CD14-positive monocyte (primary cell): ENCODE results near the gene BRF1. TPM values are rescaled to one million over a fixed set of nuclear protein-coding genes. Genes with fewer than 3 reads are reported as not detected.
"Not testable (repeated sequence)": the region's sequence is repeated elsewhere in the genome, so short reads cannot be mapped to it uniquely, and the experiment has no call there.

Experiments used
- DNase-seq, 3 donors: peaks; one replicate each; pipeline ENCODE4 v3.0.0-alpha.2; 2011 to 2022
- H2AFZ ChIP-seq: 2 replicates; pipeline ENCODE4 v1.6.0; 2012; ENCODE audit warnings: mild to moderate bottlenecking, low read depth, low read length, inconsistent platforms; ENCODE audit not compliant: insufficient read depth, poor library complexity, severe bottlenecking
- H3K27ac ChIP-seq, 2 donors: 1 replicate in 1 of 2; 2 replicates in 1 of 2; pipeline ENCODE4 v1.5.1; 2012 to 2013; ENCODE audit warnings: low read length in 2 of 2, control low read depth in 1 of 2, inconsistent platforms in 1 of 2, low read depth in 1 of 2, mild to moderate bottlenecking in 1 of 2
- H3K27me3 ChIP-seq, 2 donors: one replicate each; pipeline versions ENCODE4 v1.6.0 to v1.6.1; 2011 to 2013; ENCODE audit warnings: low read length in 2 of 2; ENCODE audit not compliant: control insufficient read depth in 2 of 2, insufficient read depth in 2 of 2
- H3K36me3 ChIP-seq, 2 donors: replicated peaks in 1 of 2; 1 replicate in 1 of 2; 2 replicates in 1 of 2; pipeline versions ENCODE4 v1.5.1 to v1.6.1; 2012 to 2013; ENCODE audit warnings: low read length in 2 of 2, control low read depth in 1 of 2, inconsistent platforms in 1 of 2, mild to moderate bottlenecking in 1 of 2; ENCODE audit not compliant: insufficient read depth in 2 of 2, control insufficient read depth in 1 of 2
- H3K4me1 ChIP-seq, 2 donors: 1 replicate in 1 of 2; 2 replicates in 1 of 2; pipeline versions ENCODE4 v1.5.1 to v1.6.1; 2012 to 2013; ENCODE audit warnings: low read length in 2 of 2, control low read depth in 1 of 2, inconsistent platforms in 1 of 2, mild to moderate bottlenecking in 1 of 2, moderate library complexity in 1 of 2; ENCODE audit not compliant: insufficient read depth in 2 of 2, control insufficient read depth in 1 of 2
- H3K4me2 ChIP-seq: replicated peaks from 2 replicates; pipeline ENCODE3; 2012; ENCODE audit warnings: low read length, moderate library complexity, mild to moderate bottlenecking; ENCODE audit not compliant: poor library complexity, severe bottlenecking; ENCODE audit errors: extremely low read depth
- H3K4me3 ChIP-seq, 3 experiments: fragments of 200-600 bp in 1 of 3; sonication (generic) in 1 of 3; replicated peaks in 1 of 3; 1 replicate in 2 of 3; 2 replicates in 1 of 3; pipeline ENCODE4 v1.5.1; 2011 to 2013; ENCODE audit warnings: low read length in 3 of 3, mild to moderate bottlenecking in 3 of 3, control low read depth in 2 of 3, low read depth in 2 of 3, inconsistent platforms in 1 of 3, moderate library complexity in 1 of 3
- H3K79me2 ChIP-seq: 2 replicates; pipeline ENCODE4 v1.6.0; 2012; ENCODE audit warnings: mild to moderate bottlenecking, control low read depth, inconsistent platforms, low read length, moderate library complexity; ENCODE audit not compliant: insufficient read depth
- H3K9ac ChIP-seq: 2 replicates; pipeline ENCODE4 v1.6.0; 2017; ENCODE audit warnings: low read length, mild to moderate bottlenecking; ENCODE audit not compliant: insufficient read depth, poor library complexity, severe bottlenecking
- H3K9me3 ChIP-seq, 2 donors: replicated peaks in 1 of 2; 1 replicate in 1 of 2; 2 replicates in 1 of 2; pipeline versions ENCODE4 v1.5.1 to v1.6.1; 2012 to 2013; ENCODE audit warnings: low read length in 2 of 2, control low read depth in 1 of 2; ENCODE audit not compliant: control insufficient read depth in 1 of 2, insufficient read depth in 1 of 2
- H4K20me1 ChIP-seq: 2 replicates; pipeline ENCODE4 v1.6.0; 2012; ENCODE audit warnings: mild to moderate bottlenecking, low read length, control low read depth, moderate library complexity; ENCODE audit not compliant: insufficient read depth
- H3K27ac Mint-ChIP-seq, 7 donors: one replicate each; pipeline ENCODE4 v1.8.0; 2020; ENCODE audit warnings: mild to moderate bottlenecking in 7 of 7, mixed read lengths in 7 of 7, moderate library complexity in 6 of 7, inconsistent platforms in 2 of 7
- H3K27me3 Mint-ChIP-seq, 3 donors: one replicate each; pipeline ENCODE4 v1.8.0; 2021 to 2022; ENCODE audit warnings: low read depth in 3 of 3, mild to moderate bottlenecking in 3 of 3, mixed read lengths in 3 of 3, moderate library complexity in 3 of 3, inconsistent platforms in 1 of 3
- H3K36me3 Mint-ChIP-seq, 2 donors: one replicate each; pipeline ENCODE4 v1.8.0; 2020; ENCODE audit warnings: mixed read lengths in 2 of 2, inconsistent platforms in 1 of 2, mild to moderate bottlenecking in 1 of 2
- H3K4me1 Mint-ChIP-seq: one replicate; pipeline ENCODE4 v1.8.0; 2020; ENCODE audit warnings: mild to moderate bottlenecking, mixed read lengths
- H3K4me3 Mint-ChIP-seq, 2 donors: one replicate each; pipeline ENCODE4 v1.8.0; 2020; ENCODE audit warnings: mild to moderate bottlenecking in 2 of 2, mixed read lengths in 2 of 2, moderate library complexity in 1 of 2
- H3K9me3 Mint-ChIP-seq, 7 donors: one replicate each; pipeline ENCODE4 v1.8.0; 2020 to 2022; ENCODE audit warnings: mixed read lengths in 7 of 7, mild to moderate bottlenecking in 6 of 7, moderate library complexity in 6 of 7, inconsistent platforms in 2 of 7
- WGBS: methylation state at CpG from one replicate; pipeline ENCODE4 v1.1.5; 2013; ENCODE audit warnings: missing lambda C conversion rate; ENCODE audit not compliant: insufficient coverage; 5-methylcytosine and 5-hydroxymethylcytosine counted together
- intact Hi-C, 2 donors: fragments of 100-400 bp; cut with micrococcal nuclease; formaldehyde crosslinking; loops; one replicate each; pipeline versions ENCODE4 v1.15.0 to v1.15.1; 2023
- polyA plus RNA-seq, 3 donors: library from polyadenylated mRNA; depleted of rRNA in 1 of 3; unstranded in 2 of 3; stranded (reverse) in 1 of 3; fragments of 300-500 nt in 2 of 3; fragments of >200 nt in 1 of 3; fragmentation: Illumina TruSeq in 2 of 3; gene quantifications; 1 replicate in 2 of 3; 2 replicates in 1 of 3; pipeline ENCODE4 v1.2.3, GENCODE V29; 2012 to 2021
- TF ChIP-seq, protein P1 (sequence below): fragments of 200-600 bp; IDR thresholded peaks from one replicate; pipeline ENCODE4 v1.8.0; 2022; ENCODE audit warnings: antibody characterized with exemption, mild to moderate bottlenecking

BRF1 gene
- polyA plus RNA-seq, 3 donors, result 2.3 to 20.5 (median 2.5) TPM

DNA sequence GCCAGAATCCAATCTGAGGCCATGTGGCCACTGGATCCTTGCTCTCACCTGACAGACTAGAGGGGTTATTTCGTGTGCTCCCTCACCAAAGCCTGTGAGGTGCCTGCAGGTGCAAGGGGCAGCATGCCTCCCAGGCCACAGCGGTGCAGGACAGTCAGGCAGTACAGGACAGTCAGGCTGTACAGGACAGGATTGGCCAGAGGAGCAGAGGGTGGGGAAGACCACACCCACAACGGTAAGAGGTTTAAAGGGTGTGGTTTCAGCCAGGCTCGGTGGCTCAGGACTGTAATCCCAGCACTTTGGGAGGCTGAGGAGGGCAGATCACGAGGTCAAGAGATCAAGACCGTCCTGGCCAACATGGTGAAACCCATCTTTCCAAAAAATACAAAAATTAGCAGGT is 3.1 kb upstream of the BRF1 start:
- no peak overlapping the region for H3K9ac ChIP-seq
- H3K27ac Mint-ChIP-seq, result no peak overlapping the region
- H3K4me1 Mint-ChIP-seq, result peaks cover 38% of the 10 kb centered on the region
- intact Hi-C loops, result no loop called here
- TF ChIP-seq, protein P1, sequence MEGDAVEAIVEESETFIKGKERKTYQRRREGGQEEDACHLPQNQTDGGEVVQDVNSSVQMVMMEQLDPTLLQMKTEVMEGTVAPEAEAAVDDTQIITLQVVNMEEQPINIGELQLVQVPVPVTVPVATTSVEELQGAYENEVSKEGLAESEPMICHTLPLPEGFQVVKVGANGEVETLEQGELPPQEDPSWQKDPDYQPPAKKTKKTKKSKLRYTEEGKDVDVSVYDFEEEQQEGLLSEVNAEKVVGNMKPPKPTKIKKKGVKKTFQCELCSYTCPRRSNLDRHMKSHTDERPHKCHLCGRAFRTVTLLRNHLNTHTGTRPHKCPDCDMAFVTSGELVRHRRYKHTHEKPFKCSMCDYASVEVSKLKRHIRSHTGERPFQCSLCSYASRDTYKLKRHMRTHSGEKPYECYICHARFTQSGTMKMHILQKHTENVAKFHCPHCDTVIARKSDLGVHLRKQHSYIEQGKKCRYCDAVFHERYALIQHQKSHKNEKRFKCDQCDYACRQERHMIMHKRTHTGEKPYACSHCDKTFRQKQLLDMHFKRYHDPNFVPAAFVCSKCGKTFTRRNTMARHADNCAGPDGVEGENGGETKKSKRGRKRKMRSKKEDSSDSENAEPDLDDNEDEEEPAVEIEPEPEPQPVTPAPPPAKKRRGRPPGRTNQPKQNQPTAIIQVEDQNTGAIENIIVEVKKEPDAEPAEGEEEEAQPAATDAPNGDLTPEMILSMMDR, result no peak
- peaks cover 13% of the 10 kb centered on the region for H3K79me2 ChIP-seq
- no peak for DNase-seq
- peaks cover 7 to 10% of the 10 kb centered on the region in 2 donors for H3K36me3 Mint-ChIP-seq
- H3K4me3 Mint-ChIP-seq, result no peak overlapping the region
- no peaks in the 10 kb centered on the region for H3K9me3 ChIP-seq
- H3K4me1 ChIP-seq, result peaks cover 31 to 40% of the 10 kb centered on the region in 2 donors
- no peak overlapping the region for H2AFZ ChIP-seq
- H3K27me3 Mint-ChIP-seq, result peaks cover 0 to 4% (median 2%) of the 10 kb centered on the region in 3 donors
- no peaks in the 10 kb centered on the region for H3K27me3 ChIP-seq
- no peak overlapping the region for H3K4me3 ChIP-seq
- H3K36me3 ChIP-seq, result no peaks in the 10 kb centered on the region
- H4K20me1 ChIP-seq, result peaks cover 18% of the 10 kb centered on the region
- no peak overlapping the region for H3K4me2 ChIP-seq
- WGBS, result 73% methylated on average over 4 of the region's 6 CpGs
- H3K27ac ChIP-seq, result no peak overlapping the region
- peaks cover 0 to 4% (median 0%) of the 10 kb centered on the region in 7 donors for H3K9me3 Mint-ChIP-seq

GRCh38 chr14:105301915-105302249 is 1.1 kb upstream of the BRF1 start:
- not testable (repeated sequence) for H3K27me3 Mint-ChIP-seq, H3K27ac ChIP-seq, H3K36me3 ChIP-seq, DNase-seq, H3K27ac Mint-ChIP-seq, H3K9me3 ChIP-seq, H3K27me3 ChIP-seq, H3K9me3 Mint-ChIP-seq
- Mint-ChIP-seq H3K4me3 (peak overlapping the region; percentile 85 to 95), H3K4me1 (peaks cover 45% of the 10 kb centered on the region), H3K36me3 (peaks cover 9 to 12% of the 10 kb centered on the region in 2 donors)
- peaks cover 28% of the 10 kb centered on the region for H4K20me1 ChIP-seq
- peak overlapping the region; percentile 91 for H2AFZ ChIP-seq
- peak overlapping the region; percentile 94 for H3K4me2 ChIP-seq
- intact Hi-C loops, result loop anchor here in 1 of 2 donors (2.0 kb wide), 1 partner anchor 13 kb away; the partner anchor contains the start of gene PACS2
- peaks cover 33% of the 10 kb centered on the region for H3K79me2 ChIP-seq
- WGBS, result 86% methylated on average over 1 of the region's 11 CpGs
- H3K4me3 ChIP-seq, result peak overlapping the region in 2 of 3 experiments; percentile 37 to 87
- H3K9ac ChIP-seq, result peak overlapping the region; percentile 89
- H3K4me1 ChIP-seq, result peaks cover 32 to 43% of the 10 kb centered on the region in 2 donors
